Putamen (tissue), 1 donor: ENCODE measurements around the gene TMEM178B.
"Not testable (repeated sequence)": the region's sequence is repeated elsewhere in the genome, so short reads cannot be mapped to it uniquely, and the experiment has no call there.

Experiments
- DNase-seq: peaks from one replicate; pipeline ENCODE4 v3.0.0-alpha.2; 2016; ENCODE audit warnings: low spot score

The TMEM178B gene

DNA sequence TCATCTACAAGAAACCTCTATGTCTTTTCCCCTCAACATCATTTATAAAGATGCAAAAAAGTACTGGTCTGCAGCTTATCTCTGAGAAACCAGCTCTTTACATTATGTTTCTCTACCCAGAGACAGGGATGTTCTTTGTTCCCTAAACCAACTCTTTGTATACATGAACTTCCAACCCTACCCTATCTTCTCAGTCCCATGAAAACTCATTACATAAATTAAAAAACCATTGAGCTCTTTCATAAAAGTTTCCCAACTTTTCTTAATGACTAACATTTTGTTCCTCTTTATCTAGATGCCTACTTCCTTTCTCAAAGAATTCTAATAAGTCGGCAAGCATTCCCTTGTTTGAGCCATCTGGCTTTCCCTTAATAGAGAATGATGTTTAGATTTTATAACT lies 284.5 kb downstream of the TMEM178B start:
- no peak for DNase-seq

DNA sequence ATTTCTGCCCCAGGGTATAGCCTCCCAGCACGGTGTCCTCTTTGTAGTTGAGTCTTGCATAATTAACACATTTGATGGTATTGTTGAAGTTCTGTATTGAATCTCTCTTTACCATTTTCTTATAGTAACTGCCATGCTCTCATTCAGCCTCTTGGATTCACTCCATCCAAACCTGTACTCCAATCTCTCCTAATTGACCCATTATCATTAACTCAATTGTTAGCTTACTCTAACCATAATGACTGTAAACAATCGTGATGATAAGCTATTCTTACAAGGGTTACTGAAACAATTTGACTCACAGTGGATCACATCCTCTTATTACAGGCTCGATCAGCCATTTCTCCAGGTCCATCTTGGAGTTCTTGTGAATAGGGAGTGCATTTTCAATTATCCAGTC lies 285.4 kb downstream of the TMEM178B start:
- DNase-seq, result no peak

DNA sequence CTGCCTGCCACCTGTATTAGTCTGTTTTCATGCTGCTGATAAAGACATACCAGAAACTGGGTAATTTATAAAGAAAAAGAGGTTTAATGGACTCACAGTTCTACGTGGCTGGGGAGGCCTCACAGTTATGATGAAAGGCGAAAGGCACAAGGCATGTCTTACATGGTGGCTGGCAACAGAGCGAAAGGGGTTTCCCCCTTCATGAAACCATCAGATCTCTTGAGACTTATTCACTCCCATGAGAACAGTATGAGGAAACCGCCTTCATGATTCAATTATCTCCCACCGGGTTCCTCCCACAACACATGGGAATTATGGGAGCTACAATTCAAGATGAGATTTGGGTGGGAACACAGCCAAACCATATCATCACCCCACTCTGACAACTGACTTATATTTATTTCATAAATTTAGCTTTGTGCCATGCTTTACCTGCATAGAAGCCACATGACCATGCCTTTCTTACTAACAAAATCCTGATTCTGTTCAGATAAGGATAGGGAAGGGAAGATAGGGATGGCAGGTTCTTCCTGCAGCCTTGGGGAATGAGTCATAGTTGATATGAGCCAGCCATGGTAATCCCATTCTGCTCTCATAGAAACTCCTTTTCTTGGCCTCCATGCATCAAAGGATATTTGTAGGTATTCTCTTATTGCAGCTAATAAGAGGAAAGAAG lies 286.0 kb downstream of the TMEM178B start:
- no peak for DNase-seq

DNA sequence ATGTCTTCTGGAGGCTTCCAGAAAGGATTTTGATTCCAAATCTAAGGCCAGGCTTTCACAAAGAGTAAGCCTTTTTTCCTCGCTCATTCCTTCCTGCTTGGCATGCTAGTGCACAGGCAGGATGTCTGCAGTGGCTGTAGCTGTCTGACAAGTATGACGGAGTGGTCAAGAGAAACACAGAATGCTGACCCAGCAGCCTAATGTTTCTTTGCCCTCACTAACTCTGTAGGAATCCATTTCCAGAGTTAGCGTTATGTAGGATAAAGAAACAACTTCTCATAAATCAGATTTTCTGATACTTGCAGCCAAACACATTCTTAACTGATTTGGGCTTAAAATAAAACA lies 286.5 kb downstream of the TMEM178B start:
- DNase-seq, result no peak

DNA sequence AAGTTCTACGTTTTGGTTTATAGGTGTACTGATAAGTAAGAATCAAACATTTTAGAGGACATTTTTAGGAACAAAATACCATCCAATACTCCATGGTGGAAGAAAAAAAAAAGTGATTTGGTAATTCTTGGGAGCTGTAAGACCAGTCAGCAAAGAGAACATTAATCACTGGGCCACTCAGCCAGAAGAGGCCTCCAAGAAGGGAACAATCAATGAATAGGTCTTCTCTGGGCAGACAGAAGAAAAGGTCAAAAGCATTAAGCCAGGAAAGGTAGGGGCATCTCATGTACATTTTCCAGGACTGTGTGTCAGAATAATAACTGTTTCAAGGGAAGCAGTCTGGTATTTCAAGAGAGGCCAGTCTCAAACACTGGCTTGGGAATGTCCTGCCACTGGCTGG lies 286.9 kb downstream of the TMEM178B start:
- DNase-seq, result no peak

DNA sequence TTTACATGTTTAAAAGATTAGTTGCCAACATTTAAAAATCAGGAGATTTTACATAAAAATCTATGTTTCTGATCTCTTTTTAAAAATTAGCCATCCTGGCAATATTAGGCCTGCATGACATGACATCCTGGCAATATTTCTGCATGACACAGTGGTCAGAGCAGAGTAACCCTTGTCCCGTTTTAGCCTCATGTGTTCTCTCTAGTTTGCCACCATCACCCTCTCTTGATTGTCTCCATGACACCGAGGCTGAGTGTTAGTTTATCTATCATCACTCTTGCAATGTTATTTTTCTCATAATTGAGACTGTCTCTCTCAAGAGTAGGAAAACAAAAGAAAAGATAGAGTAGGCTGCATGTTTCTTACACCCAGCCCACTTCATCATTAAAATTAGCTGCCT lies 287.6 kb downstream of the TMEM178B start:
- DNase-seq, result no peak

DNA sequence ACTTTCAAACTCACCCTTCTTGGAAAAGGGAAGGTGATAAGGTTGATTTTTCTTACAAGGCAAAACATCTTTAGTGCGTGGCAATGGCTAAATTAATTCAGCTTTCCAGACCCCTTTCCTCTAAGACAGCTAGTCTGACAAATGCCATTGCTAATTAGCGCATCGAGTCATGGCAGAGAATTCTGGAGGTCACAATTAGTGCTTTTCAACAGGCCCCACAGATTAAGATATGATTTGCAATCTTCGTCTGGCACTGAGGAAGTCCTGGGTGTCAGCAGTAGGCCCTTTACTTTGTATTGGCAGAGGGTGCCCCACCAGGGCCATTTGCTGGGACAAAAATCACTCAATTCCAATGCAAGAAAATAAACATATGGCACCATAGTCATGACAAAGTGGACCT lies 288.1 kb downstream of the TMEM178B start:
- no peak for DNase-seq

DNA sequence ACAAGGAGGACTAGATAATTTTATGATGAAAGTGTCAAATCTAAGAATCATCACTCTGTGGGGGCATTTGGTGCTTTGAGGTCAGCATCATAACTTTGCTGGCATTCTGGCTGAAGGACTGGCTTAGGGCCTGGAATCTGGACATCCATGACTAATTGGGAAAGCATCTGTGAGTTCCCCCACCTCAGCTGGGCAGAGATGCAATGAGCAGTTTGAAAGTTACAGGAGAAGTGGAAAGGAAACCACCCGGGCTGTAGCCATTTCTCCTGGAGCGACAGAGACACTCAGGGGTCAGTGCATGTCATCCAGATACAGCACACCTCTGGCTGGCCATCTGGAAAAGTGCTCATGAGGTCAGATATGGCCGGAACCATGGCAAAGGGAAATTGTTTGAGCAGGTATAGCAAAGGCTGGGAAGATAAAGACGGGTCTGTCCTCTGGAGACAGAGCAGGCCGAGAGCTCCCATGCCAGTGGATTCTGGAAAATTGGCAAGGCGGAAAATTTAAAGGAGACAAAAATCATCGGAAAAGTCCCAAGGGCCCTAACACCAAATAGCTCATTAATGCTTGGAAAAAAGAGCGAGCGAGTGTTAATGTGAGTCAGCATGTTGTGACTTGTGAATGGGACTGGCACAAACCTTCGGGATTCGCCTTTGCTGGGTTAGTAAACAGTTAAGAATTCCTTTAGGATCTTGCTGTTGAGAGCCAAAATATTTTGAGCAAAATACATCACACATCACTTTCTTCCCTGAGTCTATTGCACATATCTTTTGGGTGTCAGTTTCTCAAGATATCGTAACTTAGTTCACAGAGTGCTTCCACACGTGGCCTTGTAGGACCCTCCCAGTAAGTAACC lies 288.9 kb downstream of the TMEM178B start:
- no peak for DNase-seq

DNA sequence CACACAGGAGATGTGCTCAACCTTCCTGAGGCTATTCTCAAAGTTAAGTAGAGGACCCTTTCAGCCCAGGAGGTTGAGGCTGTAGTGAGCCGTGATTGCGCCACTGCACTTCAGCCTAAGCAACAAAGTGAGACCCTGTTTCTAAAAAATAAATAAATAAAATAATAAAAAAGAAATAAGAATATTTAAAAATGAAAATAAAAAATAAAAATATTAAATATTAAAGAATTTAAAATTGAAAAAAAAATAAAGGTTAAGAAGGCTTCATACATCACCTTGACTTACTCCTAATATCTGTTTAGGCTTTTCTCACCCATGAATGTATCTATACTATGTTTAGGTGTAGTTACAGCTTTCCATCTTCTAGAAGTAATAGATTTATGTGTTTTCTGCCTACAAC lies 289.9 kb downstream of the TMEM178B start:
- no peak for DNase-seq

DNA sequence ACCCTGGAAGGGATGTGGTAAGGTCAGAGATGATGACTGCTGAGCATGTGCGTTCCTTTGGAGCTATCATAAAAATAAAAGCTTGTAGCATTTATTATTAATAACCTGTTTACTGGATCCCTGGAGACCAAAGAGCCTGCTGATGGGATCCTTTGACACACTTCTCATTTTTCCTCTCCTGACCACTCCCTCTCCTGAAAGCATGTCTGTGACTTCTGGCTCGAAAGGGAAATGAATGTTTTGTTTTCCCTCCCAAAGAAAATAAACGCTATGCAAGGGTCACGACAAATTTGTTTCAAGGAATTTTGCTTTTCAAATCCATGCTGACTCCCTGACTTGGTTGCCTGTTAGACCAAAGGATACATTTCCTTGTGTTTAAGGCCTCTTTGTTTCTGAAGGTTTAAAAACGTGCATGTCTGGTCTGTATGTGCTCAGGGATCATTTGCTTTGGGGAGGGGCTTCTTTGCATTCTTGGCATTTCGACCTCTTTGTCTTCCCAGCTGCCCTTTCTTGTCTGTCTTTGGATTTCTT lies 292.3 kb downstream of the TMEM178B start:
- no peak for DNase-seq

DNA sequence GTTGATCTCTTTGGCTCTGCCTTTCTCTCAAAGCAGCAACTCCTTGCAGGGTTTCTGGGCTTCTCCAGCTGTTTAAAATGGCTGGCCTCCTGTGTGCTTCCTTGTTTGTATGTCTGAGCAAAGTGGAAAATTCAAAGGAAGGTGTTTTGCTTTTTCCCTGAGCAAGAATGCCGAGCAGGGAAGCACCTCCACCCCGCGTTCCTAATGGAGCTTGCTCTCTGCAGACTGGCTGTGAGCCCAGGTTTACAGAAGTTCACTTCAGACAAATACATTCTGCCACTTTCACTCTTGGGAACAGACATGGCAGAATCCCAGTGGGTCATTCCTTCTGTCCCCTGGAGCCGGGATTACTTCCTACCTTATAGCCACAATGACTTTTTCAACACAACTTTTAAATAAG lies 295.6 kb downstream of the TMEM178B start:
- no peak for DNase-seq

DNA sequence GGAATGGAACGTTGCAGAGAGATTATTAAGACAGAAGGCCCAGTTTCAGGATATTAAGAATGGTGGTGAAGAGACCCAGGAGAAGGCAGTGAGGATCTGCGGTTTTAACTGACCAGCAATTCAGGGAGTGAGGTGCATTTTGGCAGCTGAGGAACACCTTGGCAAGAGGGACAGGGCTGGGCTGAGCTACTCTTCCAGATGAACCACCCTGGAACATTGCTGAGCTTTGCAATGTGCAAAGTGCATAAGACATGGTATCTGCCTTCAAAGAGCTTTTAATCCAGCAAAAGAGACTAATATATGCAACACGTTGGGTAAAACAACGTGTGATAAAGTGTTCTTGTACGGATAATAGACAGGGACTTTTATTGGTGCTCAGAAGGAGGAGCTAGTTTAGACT lies 296.3 kb downstream of the TMEM178B start:
- no peak for DNase-seq

DNA sequence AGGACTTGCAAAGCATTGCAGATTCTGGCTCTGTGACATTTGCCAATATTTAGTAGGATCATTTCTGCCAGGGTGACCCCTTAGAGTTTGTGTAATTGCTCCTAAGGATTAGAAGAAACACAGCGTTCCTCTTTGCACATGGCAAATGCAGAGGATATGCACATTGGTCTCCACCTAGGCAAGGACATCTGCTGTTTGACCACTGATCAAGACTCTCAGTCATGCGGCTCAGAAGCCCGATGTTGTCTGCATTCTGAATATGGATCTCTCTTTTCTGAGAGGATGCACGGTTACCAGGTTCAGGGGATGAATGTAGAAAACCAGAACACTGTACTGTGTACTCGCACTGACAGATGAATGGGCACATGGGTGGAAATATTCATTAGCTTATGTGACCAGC lies 296.8 kb downstream of the TMEM178B start:
- DNase-seq, result no peak

DNA sequence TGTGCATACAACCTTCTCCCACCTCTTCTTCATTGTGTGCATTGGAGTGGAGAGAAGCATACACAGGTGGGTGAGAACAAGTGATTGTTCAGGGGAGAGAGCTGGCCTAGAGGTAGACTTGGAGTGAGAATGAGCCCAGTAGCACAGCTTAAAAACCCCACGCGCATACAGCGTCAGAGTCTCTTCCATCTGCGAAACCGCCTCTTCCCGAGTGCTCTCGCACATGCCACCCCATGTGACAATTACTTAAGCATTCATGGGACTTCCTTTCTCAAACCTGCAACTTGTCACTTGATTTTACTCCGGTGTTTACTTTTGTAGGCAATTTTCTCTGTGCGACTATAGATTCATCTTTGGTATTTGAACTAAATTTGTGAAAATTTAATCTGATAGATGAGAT lies 300.6 kb downstream of the TMEM178B start:
- no peak for DNase-seq

DNA sequence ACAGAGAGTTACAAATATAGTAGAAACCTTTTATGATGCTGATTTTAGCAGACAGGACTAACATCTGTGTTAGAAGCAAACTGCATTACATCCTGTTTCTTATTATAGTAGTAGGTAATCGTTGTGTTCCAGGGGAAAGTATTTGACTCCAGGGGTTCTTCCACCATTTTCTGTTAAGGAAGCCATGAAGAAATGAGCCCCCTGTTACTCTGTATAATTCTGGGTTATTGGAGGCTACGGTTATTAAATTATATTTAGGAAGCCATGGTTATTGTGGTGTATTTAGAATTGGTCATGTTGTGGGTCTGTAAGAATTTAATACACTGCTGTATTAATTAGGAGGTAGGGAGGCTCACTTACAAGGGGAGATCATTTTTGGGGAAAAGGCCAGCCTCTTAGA lies 301.6 kb downstream of the TMEM178B start:
- no peak for DNase-seq

DNA sequence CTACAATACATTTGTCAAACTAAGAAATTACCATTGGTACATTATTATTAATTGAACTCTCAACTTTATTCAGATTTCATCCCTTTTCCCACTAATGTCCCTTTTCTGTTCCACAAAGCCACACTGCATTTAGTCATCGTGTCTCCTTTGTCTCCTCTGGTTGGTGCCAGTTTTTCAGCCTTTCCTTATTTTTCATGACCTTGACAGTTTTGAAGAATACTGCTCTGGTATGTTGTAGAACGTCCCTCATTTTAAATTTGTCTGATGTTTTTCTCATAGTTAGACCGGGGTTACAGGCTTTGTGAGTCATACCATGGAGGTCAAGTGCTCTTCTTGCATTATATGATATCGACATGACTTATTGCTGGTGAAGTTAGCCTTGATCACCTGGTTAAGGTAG lies 304.0 kb downstream of the TMEM178B start:
- DNase-seq, result no peak

DNA sequence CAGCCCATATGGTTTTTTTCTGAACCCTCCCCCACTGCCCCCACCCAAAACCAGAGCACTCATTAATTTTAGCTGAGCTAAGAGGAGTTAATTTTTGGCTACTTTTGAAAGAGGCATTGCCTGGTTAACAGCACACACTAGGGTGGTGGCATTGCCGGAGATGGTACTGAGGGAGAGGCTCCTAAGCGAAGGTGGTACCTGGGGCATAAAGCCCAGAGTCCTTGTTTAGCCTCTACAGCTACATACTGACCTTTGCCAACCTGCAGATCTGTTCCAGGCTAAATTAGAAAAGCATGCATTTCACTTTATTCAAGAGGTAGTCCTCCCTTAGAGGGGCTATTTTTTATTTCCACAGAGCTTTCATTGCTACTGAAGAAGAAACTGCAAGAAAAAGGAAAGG lies 304.5 kb downstream of the TMEM178B start:
- DNase-seq, result no peak

DNA sequence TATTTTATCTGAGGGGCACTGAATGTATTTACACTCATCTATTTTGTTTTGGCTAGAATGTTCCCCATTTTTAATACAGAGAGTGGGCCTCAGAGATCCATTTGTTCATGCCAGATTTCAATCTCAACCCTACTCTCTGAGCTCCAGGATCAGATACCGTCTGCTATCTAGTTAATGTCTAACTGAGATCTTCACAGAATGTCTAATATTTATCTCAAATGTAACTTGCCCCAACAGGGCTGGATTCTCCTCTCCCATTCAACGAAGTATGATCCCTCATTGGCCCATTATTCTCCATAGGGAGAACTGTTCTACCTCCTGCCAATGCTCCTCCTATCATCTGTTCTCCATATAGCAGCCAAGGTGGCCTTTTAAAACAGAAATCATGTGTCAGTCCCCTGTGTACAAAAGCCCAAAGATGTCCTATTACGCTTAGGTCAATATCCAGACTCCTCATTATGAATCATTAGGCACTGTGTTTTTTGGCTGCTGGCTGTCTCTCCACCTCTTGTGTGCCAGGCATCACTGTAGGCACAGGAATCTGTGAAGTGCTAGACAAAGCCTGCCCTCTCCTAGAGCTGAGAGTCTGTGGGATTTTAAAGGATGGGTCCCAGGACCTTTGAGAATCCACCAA lies 308.0 kb downstream of the TMEM178B start:
- DNase-seq, result no peak

DNA sequence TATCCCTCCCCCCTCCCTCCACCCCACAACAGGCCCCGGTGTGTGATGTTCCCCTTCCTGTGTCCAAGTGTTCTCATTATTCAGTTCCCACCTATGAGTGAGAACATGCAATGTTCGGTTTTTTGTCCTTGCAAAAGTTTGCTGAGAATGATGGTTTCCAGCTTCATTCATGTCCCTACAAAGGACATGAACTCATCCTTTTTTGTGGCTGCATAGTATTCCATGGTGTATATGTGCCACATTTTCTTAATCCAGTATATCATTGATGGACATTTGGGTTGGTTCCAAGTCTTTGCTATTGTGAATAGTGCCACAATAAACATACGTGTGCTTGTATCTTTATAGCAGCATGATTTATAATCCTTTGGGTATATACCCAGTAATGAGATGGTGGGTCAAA lies 309.5 kb downstream of the TMEM178B start:
- not testable (repeated sequence) for DNase-seq

DNA sequence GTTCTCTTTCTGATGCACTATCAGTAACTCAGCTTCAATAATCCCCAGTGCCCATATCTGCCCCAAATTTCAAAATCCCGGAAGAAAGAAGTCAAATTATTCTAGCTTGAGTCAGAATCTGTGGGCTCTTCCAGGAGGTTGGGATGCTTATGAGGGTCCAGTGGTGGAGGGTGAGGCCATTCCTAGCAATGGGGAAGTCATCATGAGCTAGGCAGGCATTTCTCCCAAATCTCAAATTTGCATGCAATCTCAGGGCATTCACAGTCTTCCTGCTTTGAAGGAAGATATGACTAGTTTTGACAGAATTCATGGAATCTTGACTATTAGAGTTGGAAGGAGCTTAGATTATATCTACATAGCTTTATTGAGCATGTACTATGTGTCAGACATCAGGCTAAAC lies 313.0 kb downstream of the TMEM178B start:
- DNase-seq, result no peak

DNA sequence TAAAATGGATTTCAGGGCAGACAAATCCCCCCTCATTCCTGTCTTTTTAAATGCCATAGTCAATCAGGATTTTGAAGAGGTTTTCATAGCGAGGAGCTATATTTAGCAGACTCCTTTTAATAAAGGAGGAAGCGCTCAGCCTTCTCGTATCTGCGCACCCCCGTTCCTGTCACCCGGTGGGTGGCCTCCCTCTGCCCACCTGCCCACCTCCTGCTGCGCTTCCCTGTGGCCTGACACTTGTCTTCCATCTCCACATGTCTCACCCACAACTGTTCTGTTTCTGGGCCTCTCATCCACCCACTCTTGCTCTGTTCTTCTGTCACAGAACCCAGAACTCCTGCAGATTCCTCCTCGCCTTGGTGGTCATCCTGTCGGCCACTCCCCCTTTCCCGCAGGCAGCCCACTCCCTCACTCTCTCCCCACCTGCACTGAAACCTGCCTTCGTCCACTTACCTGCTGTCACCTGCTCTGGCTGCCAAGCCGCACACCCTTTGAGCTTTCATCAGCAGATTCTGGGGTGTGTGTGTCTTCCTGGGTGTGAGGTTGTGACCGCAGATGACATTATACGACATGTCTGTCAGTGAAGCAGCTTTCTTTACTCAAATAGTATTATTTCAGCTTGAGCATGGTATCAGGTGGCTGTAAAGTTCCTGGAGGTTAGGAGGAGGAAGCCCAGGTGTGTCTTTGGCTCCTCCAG lies 313.8 kb downstream of the TMEM178B start:
- DNase-seq, result peak; percentile 45

DNA sequence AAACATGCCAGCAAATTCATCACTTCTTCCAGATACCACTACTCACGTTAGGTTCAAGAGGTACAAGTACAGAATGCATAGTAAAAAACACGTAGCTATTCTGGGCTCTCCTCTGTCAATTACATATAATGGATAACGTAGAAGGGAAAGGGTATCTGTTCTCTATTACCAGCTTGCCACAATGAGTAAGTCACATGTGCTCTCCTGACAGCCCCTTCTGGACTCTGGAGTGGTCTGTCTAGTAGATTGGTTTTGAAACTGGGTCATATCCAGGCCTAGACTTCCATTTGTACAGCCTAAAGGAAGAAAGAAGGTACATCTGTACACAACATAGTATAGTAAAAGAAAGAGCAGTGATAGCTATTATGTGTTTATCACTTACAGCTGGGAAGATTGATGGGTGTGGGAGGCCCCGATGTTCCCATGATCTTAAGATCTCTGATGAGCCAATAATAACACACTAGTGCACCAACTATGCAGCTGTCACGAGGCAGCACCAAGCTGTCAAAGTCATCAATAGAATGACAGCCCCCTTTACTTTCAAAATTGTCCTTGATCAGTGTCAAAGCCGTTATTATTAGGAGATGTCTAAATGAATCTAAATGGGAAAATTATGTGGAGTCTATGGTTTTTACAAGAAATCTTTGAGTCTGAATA lies 315.4 kb downstream of the TMEM178B start:
- DNase-seq, result peak; percentile 84
